Heart left ventricle (tissue), 13 donors: ENCODE measurements around the gene SMPDL3A.

Experiments used
- POLR2A ChIP-seq, 2 donors: fragments of 450-650 bp; IDR thresholded peaks; one replicate each; pipeline ENCODE4 v1.6.1; 2017; ENCODE audit warnings: antibody characterized with exemption in 2 of 2, mild to moderate bottlenecking in 2 of 2, moderate library complexity in 2 of 2
- TF ChIP-seq, protein P1 (sequence below), 12 donors: fragments of 200-600 bp; sonication (generic) in 4 of 12; IDR thresholded peaks; one replicate each; pipeline versions ENCODE4 v1.5.0 to v1.8.0; 2018 to 2022; ENCODE audit warnings: antibody characterized with exemption in 12 of 12, mild to moderate bottlenecking in 5 of 12
- donor health status: ischemic (EF 13 %, LVEDD 7.1; RV severe dilation, severe dysfunction).
- donor health status: DM: no; HTN: yes; CAD: no.
- donor health status: DM: no; HTN: no; CAD: no.
- donor health status: ischemic (EF 25% LVEDD 6.9; RV normal size, moderate dysfunction).
- donor health status: ischemic (EF 25% LVEDD 5.7; RV mildly dilated, moderate dysfunction).
- donor health status: ischemic (EF 35%, LVEDD 5.7; RV mildly dilated, moderate dysfunction).
- donor health status: nonischemic (EF 11% LVEDD 7.7; RV severe dilation, severe dysfunction).
- donor health status: DM: yes; HTN: yes; CAD: no.
- donor health status: PGD.
- donor health status: ischemic (EF 29% LVEDD 5.4; RV normal size, mild dysfunction).
- donor health status: nonischemic (EF 23%, LVEDD 6.1; RV moderate dilation, normal function).

- TF ChIP-seq, protein P1, sequence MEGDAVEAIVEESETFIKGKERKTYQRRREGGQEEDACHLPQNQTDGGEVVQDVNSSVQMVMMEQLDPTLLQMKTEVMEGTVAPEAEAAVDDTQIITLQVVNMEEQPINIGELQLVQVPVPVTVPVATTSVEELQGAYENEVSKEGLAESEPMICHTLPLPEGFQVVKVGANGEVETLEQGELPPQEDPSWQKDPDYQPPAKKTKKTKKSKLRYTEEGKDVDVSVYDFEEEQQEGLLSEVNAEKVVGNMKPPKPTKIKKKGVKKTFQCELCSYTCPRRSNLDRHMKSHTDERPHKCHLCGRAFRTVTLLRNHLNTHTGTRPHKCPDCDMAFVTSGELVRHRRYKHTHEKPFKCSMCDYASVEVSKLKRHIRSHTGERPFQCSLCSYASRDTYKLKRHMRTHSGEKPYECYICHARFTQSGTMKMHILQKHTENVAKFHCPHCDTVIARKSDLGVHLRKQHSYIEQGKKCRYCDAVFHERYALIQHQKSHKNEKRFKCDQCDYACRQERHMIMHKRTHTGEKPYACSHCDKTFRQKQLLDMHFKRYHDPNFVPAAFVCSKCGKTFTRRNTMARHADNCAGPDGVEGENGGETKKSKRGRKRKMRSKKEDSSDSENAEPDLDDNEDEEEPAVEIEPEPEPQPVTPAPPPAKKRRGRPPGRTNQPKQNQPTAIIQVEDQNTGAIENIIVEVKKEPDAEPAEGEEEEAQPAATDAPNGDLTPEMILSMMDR (IDR thresholded peaks at IDR 0.05) = no peak
- no peak for TF ChIP-seq POLR2A (IDR thresholded peaks at IDR 0.05)
Observed at GRCh38 chr6:122845916-122846612, 57.0 kb downstream of the SMPDL3A start.
